Measurements from ENCODE around the gene SLF2. TPM values are rescaled to one million over a fixed set of nuclear protein-coding genes. Genes with fewer than 3 reads are reported as not detected.

The SLF2 gene, protein sequence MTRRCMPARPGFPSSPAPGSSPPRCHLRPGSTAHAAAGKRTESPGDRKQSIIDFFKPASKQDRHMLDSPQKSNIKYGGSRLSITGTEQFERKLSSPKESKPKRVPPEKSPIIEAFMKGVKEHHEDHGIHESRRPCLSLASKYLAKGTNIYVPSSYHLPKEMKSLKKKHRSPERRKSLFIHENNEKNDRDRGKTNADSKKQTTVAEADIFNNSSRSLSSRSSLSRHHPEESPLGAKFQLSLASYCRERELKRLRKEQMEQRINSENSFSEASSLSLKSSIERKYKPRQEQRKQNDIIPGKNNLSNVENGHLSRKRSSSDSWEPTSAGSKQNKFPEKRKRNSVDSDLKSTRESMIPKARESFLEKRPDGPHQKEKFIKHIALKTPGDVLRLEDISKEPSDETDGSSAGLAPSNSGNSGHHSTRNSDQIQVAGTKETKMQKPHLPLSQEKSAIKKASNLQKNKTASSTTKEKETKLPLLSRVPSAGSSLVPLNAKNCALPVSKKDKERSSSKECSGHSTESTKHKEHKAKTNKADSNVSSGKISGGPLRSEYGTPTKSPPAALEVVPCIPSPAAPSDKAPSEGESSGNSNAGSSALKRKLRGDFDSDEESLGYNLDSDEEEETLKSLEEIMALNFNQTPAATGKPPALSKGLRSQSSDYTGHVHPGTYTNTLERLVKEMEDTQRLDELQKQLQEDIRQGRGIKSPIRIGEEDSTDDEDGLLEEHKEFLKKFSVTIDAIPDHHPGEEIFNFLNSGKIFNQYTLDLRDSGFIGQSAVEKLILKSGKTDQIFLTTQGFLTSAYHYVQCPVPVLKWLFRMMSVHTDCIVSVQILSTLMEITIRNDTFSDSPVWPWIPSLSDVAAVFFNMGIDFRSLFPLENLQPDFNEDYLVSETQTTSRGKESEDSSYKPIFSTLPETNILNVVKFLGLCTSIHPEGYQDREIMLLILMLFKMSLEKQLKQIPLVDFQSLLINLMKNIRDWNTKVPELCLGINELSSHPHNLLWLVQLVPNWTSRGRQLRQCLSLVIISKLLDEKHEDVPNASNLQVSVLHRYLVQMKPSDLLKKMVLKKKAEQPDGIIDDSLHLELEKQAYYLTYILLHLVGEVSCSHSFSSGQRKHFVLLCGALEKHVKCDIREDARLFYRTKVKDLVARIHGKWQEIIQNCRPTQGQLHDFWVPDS
- total RNA-seq, result 20.6 and 22.8 TPM in 2 replicates

DNA sequence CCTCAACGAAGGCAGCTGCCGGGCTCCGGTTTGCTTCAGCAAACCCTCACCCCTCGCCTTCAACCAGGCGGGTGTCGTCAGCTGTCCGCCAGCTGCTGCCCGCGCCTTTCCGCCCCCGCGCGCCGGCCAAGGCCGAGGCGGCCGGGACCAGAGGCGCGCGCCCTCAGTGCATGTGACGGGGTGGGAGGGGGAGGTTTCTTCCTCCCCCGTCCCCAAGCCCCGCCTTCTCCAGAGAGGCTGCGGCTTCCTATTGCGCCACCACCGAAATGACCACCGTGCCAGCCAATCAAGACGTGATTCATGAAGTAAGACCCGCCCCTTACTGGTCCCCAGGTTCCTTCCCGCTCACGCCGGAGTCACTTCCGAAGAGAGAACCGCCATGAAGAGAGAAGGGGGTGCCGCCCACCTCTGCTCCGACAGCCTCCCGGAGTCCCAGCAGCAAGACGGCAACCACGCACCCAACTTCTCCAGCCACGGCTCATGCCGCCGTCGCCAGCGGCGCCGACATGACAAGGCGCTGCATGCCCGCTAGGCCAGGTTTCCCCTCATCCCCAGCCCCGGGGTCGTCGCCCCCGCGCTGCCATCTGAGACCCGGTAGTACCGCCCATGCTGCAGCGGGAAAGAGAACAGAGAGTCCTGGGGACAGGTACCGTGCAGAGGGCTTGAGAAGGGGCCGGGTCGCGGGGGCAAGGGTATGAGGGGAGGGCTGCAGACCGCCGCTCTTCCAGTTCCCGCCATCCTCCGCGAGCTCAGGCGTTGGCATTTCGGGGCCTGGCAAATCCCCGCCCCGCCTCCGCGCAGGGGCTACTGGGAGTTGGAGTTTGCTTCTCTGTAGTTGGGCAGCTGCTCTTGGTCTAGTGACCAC is at the start of gene SLF2:
SLF2 (plus strand) TSS at position 359 of the 865 bp plus-strand sequence; CDS start at position 507, 148 bp downstream.

GRCh38 chr10:100969187-100970075 is 56.7 kb downstream of the SLF2 start, which contains the start of gene SEMA4G:
TSS of gene SEMA4G (plus strand) at chr10:100969504. CDS start at chr10:100972913, 3,409 bp downstream.

DNA sequence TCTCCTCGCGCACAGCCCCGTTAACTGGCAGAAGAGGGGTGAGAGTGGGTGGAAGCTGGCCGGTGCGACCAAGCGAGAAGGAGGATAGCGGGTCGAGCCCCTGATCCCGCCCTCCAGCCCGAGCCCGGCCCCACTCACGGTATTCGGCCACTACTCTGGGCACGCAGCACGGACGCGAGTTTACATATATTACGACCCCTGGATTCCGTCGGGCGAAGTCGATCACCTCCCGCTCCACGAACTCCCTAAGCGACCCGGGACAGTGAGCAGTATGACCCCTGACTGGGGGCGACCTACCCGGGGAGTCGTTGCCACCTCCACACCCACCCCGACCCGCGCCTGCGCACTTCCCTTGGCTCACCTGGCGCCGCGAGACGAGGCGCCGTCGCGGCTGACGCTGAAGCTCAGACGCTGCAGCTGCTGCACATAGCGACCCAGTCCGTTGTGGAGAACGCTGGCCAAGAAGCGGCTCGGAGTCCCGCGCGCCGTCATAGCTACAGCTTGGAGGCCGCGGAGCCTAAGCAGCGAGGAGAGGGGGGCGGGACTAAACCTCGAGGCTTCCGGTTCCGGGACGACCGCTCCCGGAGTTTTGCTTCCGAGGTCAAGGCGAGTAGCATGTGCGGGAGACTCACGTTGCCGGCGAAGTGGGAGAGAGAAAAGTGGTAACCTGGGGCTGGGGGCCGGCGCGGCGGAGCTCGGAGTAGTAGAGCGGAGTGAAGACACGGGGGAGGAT is 74.4 kb downstream of the SLF2 start, which contains the start of the genes MRPL43 and TWNK:
MRPL43 (minus strand) TSS at position 546 of the 733 bp plus-strand sequence; CDS start at position 492, 54 bp downstream.
TWNK (plus strand) TSS at position 592 of the 733 bp plus-strand sequence. CDS start 668 bp downstream, outside the sequence.

DNA sequence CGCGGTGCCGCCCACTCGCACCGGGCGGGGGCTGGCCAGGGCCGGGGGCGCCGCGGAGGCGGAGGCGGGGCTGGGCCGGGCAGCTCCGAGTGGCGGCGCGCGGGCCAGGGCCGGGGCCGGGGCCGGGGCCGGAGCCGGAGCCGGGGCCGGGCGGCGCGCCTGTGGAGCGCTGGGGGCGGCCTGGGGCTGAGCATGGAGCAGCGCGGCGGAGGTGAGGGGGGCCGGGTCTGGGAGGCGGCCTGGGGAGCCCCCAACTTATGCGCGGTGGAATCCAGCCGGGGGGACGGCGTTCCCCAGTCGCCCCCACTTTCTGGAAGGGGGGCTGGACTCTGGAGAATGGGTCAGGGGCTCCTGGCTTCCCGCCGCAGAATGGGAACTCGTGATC is 87.0 kb downstream of the SLF2 start, which contains the start of gene LZTS2:
LZTS2 (plus strand) TSS at position 67 of the 385 bp plus-strand sequence. CDS start 2,731 bp downstream, outside the sequence.

Other genes with a start within 250 kb of the SLF2 start
- gene PAX2, start 167.4 kb upstream of the SLF2 start, total RNA-seq, result not detected in 2 replicates
- 0.43 and 0.92 TPM in 2 replicates for gene SEMA4G, start 56.5 kb downstream of the SLF2 start, total RNA-seq
- 50.1 and 50.5 TPM in 2 replicates for gene MRPL43, start 74.5 kb downstream of the SLF2 start, total RNA-seq
- 4.0 and 4.1 TPM in 2 replicates for gene TWNK, start 74.6 kb downstream of the SLF2 start, total RNA-seq
- 43.4 and 87.9 TPM in 2 replicates for gene LZTS2, start 86.8 kb downstream of the SLF2 start, total RNA-seq
- gene PDZD7, start 118.2 kb downstream of the SLF2 start, total RNA-seq, result 0.28 and 1.1 TPM in 2 replicates
- 39.5 and 39.8 TPM in 2 replicates for gene SFXN3, start 118.3 kb downstream of the SLF2 start, total RNA-seq
- 18.2 and 30.3 TPM in 2 replicates for gene KAZALD1, start 149.0 kb downstream of the SLF2 start, total RNA-seq
- not detected in 2 replicates for gene TLX1, start 218.3 kb downstream of the SLF2 start, total RNA-seq